Osteoblast (primary cell): Measurements from ENCODE around the gene C20orf144. TPM values are rescaled to one million over a fixed set of nuclear protein-coding genes. Genes with fewer than 3 reads are reported as not detected.

Source experiments
- DNase-seq: peaks from one replicate; pipeline ENCODE4 v3.0.0; 2011; ENCODE audit warnings: low spot score, mixed read lengths; ENCODE audit not compliant: insufficient read length; ENCODE audit errors: missing footprints
- H2AFZ ChIP-seq: 2 replicates; pipeline ENCODE4 v1.6.0; 2011; ENCODE audit warnings: mild to moderate bottlenecking, low read length
- H3K27ac ChIP-seq: 2 replicates; pipeline ENCODE4 v1.5.1; 2011; ENCODE audit warnings: mild to moderate bottlenecking, low read depth, low read length, moderate library complexity
- H3K27me3 ChIP-seq: 2 replicates; pipeline ENCODE4 v1.6.0; 2012; ENCODE audit warnings: mild to moderate bottlenecking, control low read depth, inconsistent platforms, low read length, moderate library complexity; ENCODE audit not compliant: insufficient read depth
- H3K36me3 ChIP-seq: 2 replicates; pipeline ENCODE4 v1.5.1; 2011; ENCODE audit warnings: mild to moderate bottlenecking, low read length, control low read depth, moderate library complexity; ENCODE audit not compliant: insufficient read depth
- H3K4me1 ChIP-seq: 2 replicates; pipeline ENCODE4 v1.5.1; 2011; ENCODE audit warnings: mild to moderate bottlenecking, low read length, control low read depth, moderate library complexity; ENCODE audit not compliant: insufficient read depth
- H3K4me2 ChIP-seq: 2 replicates; pipeline ENCODE4 v1.6.0; 2011; ENCODE audit warnings: mild to moderate bottlenecking, low read length; ENCODE audit not compliant: insufficient read depth
- H3K4me3 ChIP-seq: fragments of 200-600 bp; sonication (generic); 3 replicates; pipeline ENCODE4 v1.5.1; 2012; ENCODE audit warnings: mild to moderate bottlenecking, low read length, inconsistent platforms; ENCODE audit not compliant: insufficient read depth
- H3K79me2 ChIP-seq: 2 replicates; pipeline ENCODE4 v1.6.0; 2012; ENCODE audit warnings: mild to moderate bottlenecking, low read length, control low read depth, inconsistent platforms; ENCODE audit not compliant: insufficient read depth
- H3K9me3 ChIP-seq: 2 replicates; pipeline ENCODE4 v1.5.1; 2011; ENCODE audit warnings: low read depth, low read length, control low read depth
- H4K20me1 ChIP-seq: 2 replicates; pipeline ENCODE4 v1.6.0; 2012; ENCODE audit warnings: mild to moderate bottlenecking, low read length, control low read depth; ENCODE audit not compliant: insufficient read depth
- total RNA-seq: library from RNA; depleted of rRNA; stranded (reverse); fragments of >200 nt; gene quantifications from 2 replicates; pipeline ENCODE4 v1.2.3, GENCODE V29; 2012
- TF ChIP-seq, protein P1 (sequence below): IDR thresholded peaks from 2 replicates; pipeline ENCODE4 v1.5.1; 2011; ENCODE audit warnings: mild to moderate bottlenecking, low read depth, low read length, moderate library complexity; ENCODE audit errors: extremely low read depth

Gene C20orf144
- total RNA-seq, 1 donor = under 0.01 TPM

DNA sequence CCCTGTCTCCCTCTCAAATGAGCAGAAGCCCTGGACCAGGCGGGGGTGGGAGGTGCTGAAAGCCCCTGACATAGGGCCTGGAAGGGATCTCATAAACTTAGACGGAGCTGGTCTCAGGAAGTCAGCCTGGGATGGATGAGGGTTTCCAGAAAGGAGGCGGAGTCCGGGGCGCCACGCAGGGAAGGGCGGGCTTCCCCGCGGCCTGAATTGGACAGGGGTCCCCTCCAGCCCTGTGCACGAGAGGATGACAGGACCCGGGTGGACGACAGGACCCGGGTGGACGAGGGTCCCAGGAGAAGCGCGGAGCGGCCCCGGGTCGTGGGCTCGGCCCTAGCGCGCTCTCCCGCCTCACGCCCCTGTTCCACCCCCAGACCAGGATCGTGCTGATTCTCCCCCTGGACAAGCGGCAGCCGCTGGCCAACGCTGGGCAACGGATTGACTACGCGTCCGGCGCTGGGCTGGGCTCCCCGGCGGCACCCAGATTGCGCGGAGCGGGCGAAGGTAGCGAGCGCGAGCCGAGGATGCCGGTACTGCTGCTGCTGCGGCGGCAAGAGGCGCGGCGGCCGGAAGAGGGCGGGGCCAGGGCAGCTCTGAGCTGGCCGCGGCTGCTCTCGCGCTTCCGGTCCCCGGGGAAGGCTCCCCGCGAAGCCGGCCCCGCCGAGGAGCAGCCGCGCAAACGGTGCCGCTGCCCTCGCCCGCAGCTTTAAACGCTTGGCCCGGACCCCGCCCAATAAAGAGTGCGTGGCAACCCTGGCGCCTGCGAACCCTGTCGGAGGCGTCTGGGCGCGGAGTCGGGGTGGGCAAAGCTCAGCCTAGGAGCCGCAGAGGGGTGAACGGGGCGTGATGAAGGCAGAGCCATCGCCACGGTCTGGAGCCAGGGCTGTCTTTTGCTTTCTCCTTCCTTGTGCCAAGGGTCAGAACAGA, 1.3 kb downstream of the C20orf144 start:
- peak overlapping the region; percentile 97 for H3K4me2 ChIP-seq
- H3K79me2 ChIP-seq = no peaks in the 10 kb centered on the region
- H3K4me1 ChIP-seq = peaks cover 26% of the 10 kb centered on the region
- peak overlapping the region; percentile 88 for H2AFZ ChIP-seq
- TF ChIP-seq, protein P1, sequence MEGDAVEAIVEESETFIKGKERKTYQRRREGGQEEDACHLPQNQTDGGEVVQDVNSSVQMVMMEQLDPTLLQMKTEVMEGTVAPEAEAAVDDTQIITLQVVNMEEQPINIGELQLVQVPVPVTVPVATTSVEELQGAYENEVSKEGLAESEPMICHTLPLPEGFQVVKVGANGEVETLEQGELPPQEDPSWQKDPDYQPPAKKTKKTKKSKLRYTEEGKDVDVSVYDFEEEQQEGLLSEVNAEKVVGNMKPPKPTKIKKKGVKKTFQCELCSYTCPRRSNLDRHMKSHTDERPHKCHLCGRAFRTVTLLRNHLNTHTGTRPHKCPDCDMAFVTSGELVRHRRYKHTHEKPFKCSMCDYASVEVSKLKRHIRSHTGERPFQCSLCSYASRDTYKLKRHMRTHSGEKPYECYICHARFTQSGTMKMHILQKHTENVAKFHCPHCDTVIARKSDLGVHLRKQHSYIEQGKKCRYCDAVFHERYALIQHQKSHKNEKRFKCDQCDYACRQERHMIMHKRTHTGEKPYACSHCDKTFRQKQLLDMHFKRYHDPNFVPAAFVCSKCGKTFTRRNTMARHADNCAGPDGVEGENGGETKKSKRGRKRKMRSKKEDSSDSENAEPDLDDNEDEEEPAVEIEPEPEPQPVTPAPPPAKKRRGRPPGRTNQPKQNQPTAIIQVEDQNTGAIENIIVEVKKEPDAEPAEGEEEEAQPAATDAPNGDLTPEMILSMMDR = no peak
- peak; percentile 98 for DNase-seq
- peak overlapping the region; percentile 77 for H3K27ac ChIP-seq
- peak overlapping the region; percentile 77 for H3K4me3 ChIP-seq
- H3K36me3 ChIP-seq = peaks cover under 1% of the 10 kb centered on the region
- no peaks in the 10 kb centered on the region for H4K20me1 ChIP-seq
- H3K9me3 ChIP-seq = no peaks in the 10 kb centered on the region
- H3K27me3 ChIP-seq = no peaks in the 10 kb centered on the region

- DNase-seq = peak; percentile 41
- Histone ChIP-seq H3K36me3 (peaks cover 8% of the 10 kb centered on the region), H2AFZ (peak overlapping the region; percentile 88), H4K20me1 (no peaks in the 10 kb centered on the region), H3K27ac (peak overlapping the region; percentile 77), H3K9me3 (no peaks in the 10 kb centered on the region), H3K4me1 (peaks cover 26% of the 10 kb centered on the region), H3K79me2 (no peaks in the 10 kb centered on the region), H3K4me3 (peak overlapping the region; percentile 77), H3K4me2 (peak overlapping the region; percentile 97), H3K27me3 (no peaks in the 10 kb centered on the region)
- TF ChIP-seq, protein P1 = no peak
Observed at GRCh38 chr20:33664085-33664761, 2.1 kb downstream of the C20orf144 start.

- H2AFZ ChIP-seq = no peak overlapping the region
- TF ChIP-seq, protein P1 = no peak
- H3K79me2 ChIP-seq = no peaks in the 10 kb centered on the region
- peaks cover 8% of the 10 kb centered on the region for H3K36me3 ChIP-seq
- H3K4me2 ChIP-seq = no peak overlapping the region
- H3K27me3 ChIP-seq = no peaks in the 10 kb centered on the region
- no peaks in the 10 kb centered on the region for H4K20me1 ChIP-seq
- no peaks in the 10 kb centered on the region for H3K9me3 ChIP-seq
- peak overlapping the region; percentile 77 for H3K4me3 ChIP-seq
- H3K4me1 ChIP-seq = peaks cover 26% of the 10 kb centered on the region
- H3K27ac ChIP-seq = no peak overlapping the region
- peak; percentile 83 for DNase-seq
Observed at GRCh38 chr20:33664762-33665144, 2.6 kb downstream of the C20orf144 start.
